Measurements from ENCODE around the gene RANBP3. TPM values are rescaled to one million over a fixed set of nuclear protein-coding genes. Genes with fewer than 3 reads are reported as not detected.

RANBP3 gene
- total RNA-seq, 1 experiment from 2014 or later: 62.4 TPM

- no TSS peak for BruUV-seq (replicated peaks)
- no peak for DNase-seq (ENCODE audit: low read depth, low spot score)
- Histone ChIP-seq H3K4me2 (ENCODE audit: low read length) (no peak overlapping the region), H2AFZ (ENCODE audit: low read depth, low read length, poor library complexity, severe bottlenecking) (no peak overlapping the region), H3K9ac (ENCODE audit: low read length) (no peak overlapping the region), H3K27me3 (ENCODE audit: insufficient read depth, low read length) (no peaks in the 10 kb centered on the region), H3K9me3 (ENCODE audit: control insufficient read depth in 1 of 2, insufficient read depth in 1 of 2, low read depth in 1 of 2, low read length in 2 of 2) (no peaks in the 10 kb centered on the region), H3K4me3 (replicated peaks in 1 of 2; ENCODE audit: low read depth in 1 of 2, low read length in 2 of 2) (no peak overlapping the region), H3K79me2 (ENCODE audit: insufficient read depth, low read length) (no peaks in the 10 kb centered on the region), H3K9me2 (ENCODE audit: insufficient read depth) (no peaks in the 10 kb centered on the region), H4K20me1 (ENCODE audit: insufficient read depth) (no peaks in the 10 kb centered on the region), H3K27ac (ENCODE audit: low read depth, low read length) (no peak overlapping the region), H3K36me3 (ENCODE audit: control insufficient read depth in 1 of 2, insufficient read depth in 2 of 2, low read length in 2 of 2) (no peaks in the 10 kb centered on the region), H3K4me1 (ENCODE audit: control insufficient read depth in 1 of 2, insufficient read depth in 2 of 2, low read length in 2 of 2) (peaks cover 0 to 6% of the 10 kb centered on the region in 2 experiments; a peak in 1 of 4 replicates)
- intact Hi-C loops (cut with micrococcal nuclease): loop anchor here (2.0 kb wide), 1 partner anchor 219 kb away; the partner anchor contains the start of gene NRTN
- CTCF ChIA-PET: interaction anchor here (2.2 to 2.5 kb wide), 3 partner anchors 37 to 56 kb away, joined by 5 to 21 read pairs (median 15); no protein-coding TSS in a partner anchor
- TF ChIP-seq ZFX (IDR thresholded peaks at IDR 0.05): no peak
- no peak for TF ChIP-seq SIN3A (IDR thresholded peaks at IDR 0.05; ENCODE audit: low read depth)
- TF ChIP-seq JUND (IDR thresholded peaks at IDR 0.05): no peak
- no peak for TF ChIP-seq ELF1 (IDR thresholded peaks at IDR 0.05; ENCODE audit: borderline replicate concordance, low read depth)
- TF ChIP-seq MAX (IDR thresholded peaks at IDR 0.05): no peak
- no peak for TF ChIP-seq RAD21 (IDR thresholded peaks at IDR 0.05; ENCODE audit: low read depth)
- TF ChIP-seq FOSL1 (IDR thresholded peaks at IDR 0.05; ENCODE audit: low read depth): no peak
- no peak for TF ChIP-seq EZH2 (IDR thresholded peaks at IDR 0.05)
- TF ChIP-seq EGR1 (IDR thresholded peaks at IDR 0.05; ENCODE audit: low read depth): no peak
- no peak for TF ChIP-seq TCF7L2 (IDR thresholded peaks at IDR 0.05; ENCODE audit: borderline replicate concordance, extremely low read depth, insufficient read depth, insufficient read length)
- TF ChIP-seq POLR2AphosphoS5 (IDR thresholded peaks at IDR 0.05; ENCODE audit: low read depth, low read length): no peak
- no peak for TF ChIP-seq ATF3 (IDR thresholded peaks at IDR 0.05)
- no peak for TF ChIP-seq POLR2A (IDR thresholded peaks at IDR 0.05; ENCODE audit: borderline replicate concordance, extremely low read depth, insufficient read depth, insufficient read length)
- TF ChIP-seq CEBPB (IDR thresholded peaks at IDR 0.05; ENCODE audit: low read depth): no peak
- no peak for TF ChIP-seq ZNF274 (IDR thresholded peaks at IDR 0.05; ENCODE audit: low read depth, low read length)
- no peak for TF ChIP-seq CTCF (IDR thresholded peaks at IDR 0.05 in 2 of 3, conservative IDR thresholded peaks at IDR 0.05 in 1 of 3; ENCODE audit: borderline replicate concordance in 1 of 3, insufficient read depth in 1 of 3, low read depth in 2 of 3, low read length in 2 of 3)
- TF ChIP-seq SP1 (IDR thresholded peaks at IDR 0.05; ENCODE audit: low read depth): no peak
- POLR2A ChIA-PET: no interaction called here
- RAD21 ChIA-PET (ENCODE audit: low non-redundant PET in 1 of 2, low total read pairs in 2 of 2, uncharacterized antibody in 2 of 2, unreplicated experiment in 2 of 2): no interaction called here
- no peak for ATAC-seq
These were observed 46.0 kb upstream of the RANBP3 start for GRCh38 chr19:6023936-6024335.

All from HCT116 (cell line).